Tibial nerve (tissue), 4 donors: ENCODE data around the gene LRFN2.

ENCODE experiments used
- EP300 ChIP-seq, 2 donors: sonication (generic); formaldehyde crosslinking; IDR thresholded peaks; one replicate each; pipeline ENCODE4 v1.6.1; 2017; ENCODE audit warnings: antibody characterized with exemption in 2 of 2, mild to moderate bottlenecking in 1 of 2
- POLR2A ChIP-seq, 2 donors: fragments of 450-650 bp; IDR thresholded peaks; one replicate each; pipeline ENCODE4 v1.6.1; 2017; ENCODE audit warnings: antibody characterized with exemption in 2 of 2, mild to moderate bottlenecking in 2 of 2, moderate library complexity in 2 of 2
- TF ChIP-seq, protein P1 (sequence below), 5 experiments: fragments of 200-600 bp in 3 of 5; fragments of 450-650 bp in 2 of 5; sonication (generic) in 3 of 5; IDR thresholded peaks; one replicate each; pipeline ENCODE4 v1.5.1; 2016 to 2019; ENCODE audit warnings: antibody characterized with exemption in 5 of 5, mild to moderate bottlenecking in 3 of 5, moderate library complexity in 2 of 5

DNA sequence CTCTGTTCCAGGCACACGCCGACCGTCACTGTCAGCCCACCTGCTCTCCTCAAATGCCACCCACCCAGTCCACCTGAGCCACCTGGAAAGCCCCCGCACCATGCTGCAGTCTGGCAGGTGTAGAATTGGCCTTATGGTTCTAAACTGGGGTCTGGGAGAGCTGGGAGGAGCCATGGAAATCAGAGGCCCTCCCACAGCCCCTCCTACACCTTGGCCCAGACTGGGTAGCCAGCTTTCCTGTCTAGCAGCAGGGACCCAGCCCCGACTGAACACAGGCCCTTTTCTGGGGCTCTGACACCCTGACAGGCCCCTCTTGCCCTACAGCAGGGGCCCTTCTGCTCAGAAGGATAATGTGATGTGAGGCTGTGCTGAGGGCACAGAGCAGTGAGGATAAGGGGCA, 31.1 kb downstream of the LRFN2 start:
- TF ChIP-seq POLR2A (IDR thresholded peaks at IDR 0.05) (no peak), EP300 (IDR thresholded peaks at IDR 0.05) (no peak)
- TF ChIP-seq, protein P1, sequence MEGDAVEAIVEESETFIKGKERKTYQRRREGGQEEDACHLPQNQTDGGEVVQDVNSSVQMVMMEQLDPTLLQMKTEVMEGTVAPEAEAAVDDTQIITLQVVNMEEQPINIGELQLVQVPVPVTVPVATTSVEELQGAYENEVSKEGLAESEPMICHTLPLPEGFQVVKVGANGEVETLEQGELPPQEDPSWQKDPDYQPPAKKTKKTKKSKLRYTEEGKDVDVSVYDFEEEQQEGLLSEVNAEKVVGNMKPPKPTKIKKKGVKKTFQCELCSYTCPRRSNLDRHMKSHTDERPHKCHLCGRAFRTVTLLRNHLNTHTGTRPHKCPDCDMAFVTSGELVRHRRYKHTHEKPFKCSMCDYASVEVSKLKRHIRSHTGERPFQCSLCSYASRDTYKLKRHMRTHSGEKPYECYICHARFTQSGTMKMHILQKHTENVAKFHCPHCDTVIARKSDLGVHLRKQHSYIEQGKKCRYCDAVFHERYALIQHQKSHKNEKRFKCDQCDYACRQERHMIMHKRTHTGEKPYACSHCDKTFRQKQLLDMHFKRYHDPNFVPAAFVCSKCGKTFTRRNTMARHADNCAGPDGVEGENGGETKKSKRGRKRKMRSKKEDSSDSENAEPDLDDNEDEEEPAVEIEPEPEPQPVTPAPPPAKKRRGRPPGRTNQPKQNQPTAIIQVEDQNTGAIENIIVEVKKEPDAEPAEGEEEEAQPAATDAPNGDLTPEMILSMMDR (IDR thresholded peaks at IDR 0.05), result no peak
